ENCODE results near the gene TRAP1. TPM values are rescaled to one million over a fixed set of nuclear protein-coding genes. Genes with fewer than 3 reads are reported as not detected.

The TRAP1 gene
- total and polyA plus RNA-seq, 5 donors from 2014 or later = 38.7 to 65.0 (median 48.0) TPM

GRCh38 chr16:3706253-3707012, 10.9 kb downstream of the TRAP1 start:
- no peaks in the 10 kb centered on the region for H3K27me3 ChIP-seq (ENCODE audit: control insufficient read depth, insufficient read depth, low read length)
- DNase-seq (no peak), ATAC-seq (ENCODE audit: low read depth in 2 of 2) (no peak)
- no peaks in the 10 kb centered on the region for H3K4me1 ChIP-seq (ENCODE audit: control insufficient read depth, insufficient read depth, low read length, poor library complexity, severe bottlenecking)
- Mint-ChIP-seq H3K36me3 (no peaks in the 10 kb centered on the region), H3K27me3 (no peaks in the 10 kb centered on the region), H3K27ac (no peak overlapping the region), H3K4me3 (no peak overlapping the region), H3K9me3 (no peaks in the 10 kb centered on the region), H3K4me1 (peaks cover 5 to 12% (median 7%) of the 10 kb centered on the region in 4 donors)
- H3K4me3 ChIP-seq (ENCODE audit: low read depth, low read length) = no peak overlapping the region
- H3K27ac ChIP-seq (ENCODE audit: insufficient read depth, low read length, poor library complexity, severe bottlenecking) = no peak overlapping the region
- peaks cover 3% of the 10 kb centered on the region for H3K36me3 ChIP-seq (ENCODE audit: control insufficient read depth, insufficient read depth, low read length)
- H3K9me3 ChIP-seq (ENCODE audit: control insufficient read depth in 2 of 2, low read length in 2 of 2) = no peaks in the 10 kb centered on the region

- H3K27ac ChIP-seq (ENCODE audit: insufficient read depth, low read length, poor library complexity, severe bottlenecking) = no peak overlapping the region
- H3K27me3 ChIP-seq (ENCODE audit: control insufficient read depth, insufficient read depth, low read length) = no peaks in the 10 kb centered on the region
- Mint-ChIP-seq H3K27me3 (no peaks in the 10 kb centered on the region), H3K9me3 (no peaks in the 10 kb centered on the region), H3K36me3 (no peaks in the 10 kb centered on the region), H3K27ac (no peak overlapping the region), H3K4me1 (peaks cover 3 to 11% (median 5%) of the 10 kb centered on the region in 4 donors), H3K4me3 (no peak overlapping the region)
- no peak overlapping the region for H3K4me3 ChIP-seq (ENCODE audit: low read depth, low read length)
- H3K4me1 ChIP-seq (ENCODE audit: control insufficient read depth, insufficient read depth, low read length, poor library complexity, severe bottlenecking) = no peaks in the 10 kb centered on the region
- ATAC-seq (ENCODE audit: low read depth in 2 of 2) = no peak
- DNase-seq = no peak
- peaks cover 3% of the 10 kb centered on the region for H3K36me3 ChIP-seq (ENCODE audit: control insufficient read depth, insufficient read depth, low read length)
- H3K9me3 ChIP-seq (ENCODE audit: control insufficient read depth in 2 of 2, low read length in 2 of 2) = no peaks in the 10 kb centered on the region
These were observed 15.2 kb downstream of the TRAP1 start for GRCh38 chr16:3702082-3702481.

GRCh38 chr16:3701531-3701930, 15.8 kb downstream of the TRAP1 start:
- Histone ChIP-seq H3K27ac (ENCODE audit: insufficient read depth, low read length, poor library complexity, severe bottlenecking) (no peak overlapping the region), H3K9me3 (ENCODE audit: control insufficient read depth in 2 of 2, low read length in 2 of 2) (no peaks in the 10 kb centered on the region), H3K27me3 (ENCODE audit: control insufficient read depth, insufficient read depth, low read length) (no peaks in the 10 kb centered on the region), H3K4me1 (ENCODE audit: control insufficient read depth, insufficient read depth, low read length, poor library complexity, severe bottlenecking) (no peaks in the 10 kb centered on the region), H3K4me3 (ENCODE audit: low read depth, low read length) (no peak overlapping the region), H3K36me3 (ENCODE audit: control insufficient read depth, insufficient read depth, low read length) (peaks cover 3% of the 10 kb centered on the region)
- ATAC-seq (ENCODE audit: low read depth in 2 of 2) = no peak
- Mint-ChIP-seq H3K27ac (no peak overlapping the region), H3K4me3 (no peak overlapping the region), H3K27me3 (no peaks in the 10 kb centered on the region), H3K9me3 (no peaks in the 10 kb centered on the region), H3K4me1 (peaks cover 3 to 11% (median 5%) of the 10 kb centered on the region in 4 donors), H3K36me3 (no peaks in the 10 kb centered on the region)
- no peak for DNase-seq

- H3K4me3 ChIP-seq (ENCODE audit: low read depth, low read length) = no peak overlapping the region
- no peak overlapping the region for H3K27ac Mint-ChIP-seq
- peaks cover 3% of the 10 kb centered on the region for H3K36me3 ChIP-seq (ENCODE audit: control insufficient read depth, insufficient read depth, low read length)
- H3K27ac ChIP-seq (ENCODE audit: insufficient read depth, low read length, poor library complexity, severe bottlenecking) = no peak overlapping the region
- no peaks in the 10 kb centered on the region for H3K4me1 ChIP-seq (ENCODE audit: control insufficient read depth, insufficient read depth, low read length, poor library complexity, severe bottlenecking)
- no peaks in the 10 kb centered on the region for H3K27me3 ChIP-seq (ENCODE audit: control insufficient read depth, insufficient read depth, low read length)
- no peaks in the 10 kb centered on the region for H3K9me3 Mint-ChIP-seq
- no peak overlapping the region for H3K4me3 Mint-ChIP-seq
- no peak for ATAC-seq (ENCODE audit: low read depth in 2 of 2)
- H3K9me3 ChIP-seq (ENCODE audit: control insufficient read depth in 2 of 2, low read length in 2 of 2) = no peaks in the 10 kb centered on the region
- peaks cover 4% of the 10 kb centered on the region for H3K36me3 Mint-ChIP-seq
- H3K27me3 Mint-ChIP-seq = no peaks in the 10 kb centered on the region
- no peak for DNase-seq
- peaks cover 0 to 11% (median 1%) of the 10 kb centered on the region in 4 donors for H3K4me1 Mint-ChIP-seq
These were observed 18.4 kb downstream of the TRAP1 start for GRCh38 chr16:3698941-3699340.

GRCh38 chr16:3696425-3697218, 20.7 kb downstream of the TRAP1 start:
- Histone ChIP-seq H3K27me3 (ENCODE audit: control insufficient read depth, insufficient read depth, low read length) (no peaks in the 10 kb centered on the region), H3K4me3 (ENCODE audit: low read depth, low read length) (no peak overlapping the region), H3K4me1 (ENCODE audit: control insufficient read depth, insufficient read depth, low read length, poor library complexity, severe bottlenecking) (no peaks in the 10 kb centered on the region), H3K9me3 (ENCODE audit: control insufficient read depth in 2 of 2, low read length in 2 of 2) (no peaks in the 10 kb centered on the region), H3K36me3 (ENCODE audit: control insufficient read depth, insufficient read depth, low read length) (no peaks in the 10 kb centered on the region), H3K27ac (ENCODE audit: insufficient read depth, low read length, poor library complexity, severe bottlenecking) (no peak overlapping the region)
- Mint-ChIP-seq H3K27me3 (no peaks in the 10 kb centered on the region), H3K27ac (no peak overlapping the region), H3K36me3 (peaks cover 4% of the 10 kb centered on the region), H3K4me1 (peaks cover 0 to 10% (median 1%) of the 10 kb centered on the region in 4 donors), H3K9me3 (no peaks in the 10 kb centered on the region), H3K4me3 (no peak overlapping the region)
- DNase-seq = no peak
- no peak for ATAC-seq (ENCODE audit: low read depth in 2 of 2)

GRCh38 chr16:3695610-3696369, 21.5 kb downstream of the TRAP1 start:
- Histone ChIP-seq H3K27ac (ENCODE audit: insufficient read depth, low read length, poor library complexity, severe bottlenecking) (no peak overlapping the region), H3K4me1 (ENCODE audit: control insufficient read depth, insufficient read depth, low read length, poor library complexity, severe bottlenecking) (no peaks in the 10 kb centered on the region), H3K4me3 (ENCODE audit: low read depth, low read length) (no peak overlapping the region), H3K36me3 (ENCODE audit: control insufficient read depth, insufficient read depth, low read length) (no peaks in the 10 kb centered on the region), H3K9me3 (ENCODE audit: control insufficient read depth in 2 of 2, low read length in 2 of 2) (no peaks in the 10 kb centered on the region), H3K27me3 (ENCODE audit: control insufficient read depth, insufficient read depth, low read length) (no peaks in the 10 kb centered on the region)
- peak overlapping the region in 1 of 3 donors; percentile 65 for H3K27ac Mint-ChIP-seq
- peaks cover 4% of the 10 kb centered on the region for H3K36me3 Mint-ChIP-seq
- no peak overlapping the region for H3K4me3 Mint-ChIP-seq
- no peaks in the 10 kb centered on the region for H3K9me3 Mint-ChIP-seq
- no peak for DNase-seq
- ATAC-seq (ENCODE audit: low read depth in 2 of 2) = no peak
- peaks cover 0 to 7% (median 2%) of the 10 kb centered on the region in 4 donors for H3K4me1 Mint-ChIP-seq
- H3K27me3 Mint-ChIP-seq = no peaks in the 10 kb centered on the region

- Histone ChIP-seq H3K4me1 (ENCODE audit: control insufficient read depth, insufficient read depth, low read length, poor library complexity, severe bottlenecking) (peaks cover 5% of the 10 kb centered on the region), H3K27ac (ENCODE audit: insufficient read depth, low read length, poor library complexity, severe bottlenecking) (no peak overlapping the region), H3K36me3 (ENCODE audit: control insufficient read depth, insufficient read depth, low read length) (no peaks in the 10 kb centered on the region), H3K27me3 (ENCODE audit: control insufficient read depth, insufficient read depth, low read length) (no peaks in the 10 kb centered on the region), H3K9me3 (ENCODE audit: control insufficient read depth in 2 of 2, low read length in 2 of 2) (no peaks in the 10 kb centered on the region), H3K4me3 (ENCODE audit: low read depth, low read length) (no peak overlapping the region)
- H3K27me3 Mint-ChIP-seq = no peaks in the 10 kb centered on the region
- no peak overlapping the region for H3K4me3 Mint-ChIP-seq
- DNase-seq = no peak
- H3K27ac Mint-ChIP-seq = peak overlapping the region in 1 of 3 donors; percentile 65
- H3K4me1 Mint-ChIP-seq = peaks cover 7 to 11% (median 9%) of the 10 kb centered on the region in 4 donors
- H3K9me3 Mint-ChIP-seq = no peaks in the 10 kb centered on the region
- peaks cover 10% of the 10 kb centered on the region for H3K36me3 Mint-ChIP-seq
- ATAC-seq (ENCODE audit: low read depth in 2 of 2) = no peak
These were observed 23.3 kb downstream of the TRAP1 start for GRCh38 chr16:3694051-3694450.
